Ovary (tissue), 9 donors: ENCODE results near the gene DLK1. TPM values are rescaled to one million over a fixed set of nuclear protein-coding genes. Genes with fewer than 3 reads are reported as not detected.
A peak's percentile ranks its signal among the peaks of the same experiment; 100 is the strongest.

Experiments
- DNase-seq, 5 donors: peaks; one replicate each; pipeline ENCODE4 v3.0.0-alpha.2; 2019 to 2020
- H3K27ac ChIP-seq, 2 donors: fragments of 200-600 bp; one replicate each; pipeline versions ENCODE4 v1.5.1 to v1.8.0; 2019 to 2022
- H3K27me3 ChIP-seq: fragments of 200-600 bp; one replicate; pipeline ENCODE4 v1.8.0; 2022
- H3K36me3 ChIP-seq: fragments of 200-600 bp; sonication (generic); one replicate; pipeline ENCODE4 v1.5.1; 2019
- H3K4me1 ChIP-seq: one replicate; pipeline ENCODE4 v1.8.1; 2013; ENCODE audit warnings: mild to moderate bottlenecking, moderate library complexity; ENCODE audit not compliant: insufficient read depth
- H3K4me3 ChIP-seq: fragments of 200-600 bp; sonication (generic); one replicate; pipeline ENCODE4 v1.5.1; 2017
- H3K9me3 ChIP-seq, 2 donors: fragments of 200-600 bp in 1 of 2; sonication (generic) in 1 of 2; one replicate each; pipeline versions ENCODE4 v1.5.1 to v1.8.1; 2013 to 2019; ENCODE audit warnings: mild to moderate bottlenecking in 1 of 2, moderate library complexity in 1 of 2
- EP300 ChIP-seq: sonication (generic); formaldehyde crosslinking; IDR thresholded peaks from one replicate; pipeline ENCODE4 v1.6.1; 2017; ENCODE audit warnings: antibody characterized with exemption
- POLR2A ChIP-seq: fragments of 450-650 bp; IDR thresholded peaks from one replicate; pipeline ENCODE4 v1.6.1; 2017; ENCODE audit warnings: antibody characterized with exemption, mild to moderate bottlenecking, moderate library complexity
- WGBS, 3 donors: extraction: QIAGEN DNeasy Blood & Tissue Kit in 1 of 3; methylation state at CpG; one replicate each; pipeline versions ENCODE4 v1.1.5 to v1.1.7; 2013 to 2017; 5-methylcytosine and 5-hydroxymethylcytosine counted together
- intact Hi-C, 4 donors: fragments of 100-400 bp; cut with DNase I; formaldehyde crosslinking; loops; one replicate each; pipeline versions ENCODE4 v1.11.0 to v1.15.1; 2022 to 2023
- polyA plus RNA-seq, 2 donors: library from polyadenylated mRNA; stranded (reverse); fragments of 200-250 nt in 1 of 2; fragments of 350-450 nt in 1 of 2; fragmentation: Illumina TruSeq in 1 of 2; extraction: RNeasy Lipid Tissue Mini Kit (QIAGEN cat#74804) in 1 of 2; gene quantifications; one replicate each; pipeline ENCODE4 v1.2.3, GENCODE V29; 2013 to 2014
- total RNA-seq, 7 donors: library from RNA; depleted of rRNA in 2 of 7; stranded (reverse); fragments of >200 nt in 2 of 7; fragmentation: NEBNext Ultra II Directional in 3 of 7; extraction: Animal tissue kit (Norgen Biotek cat#: 25700) in 3 of 7; gene quantifications; one replicate each; pipeline versions ENCODE4 v1.1.0 to v1.2.4, GENCODE V29; 2016 to 2023
- TF ChIP-seq, protein P1 (sequence below), 3 donors: fragments of 450-650 bp in 2 of 3; fragments of 200-600 bp in 1 of 3; IDR thresholded peaks; one replicate each; pipeline versions ENCODE4 v1.5.1 to v1.8.0; 2016 to 2022; ENCODE audit warnings: antibody characterized with exemption in 3 of 3, mild to moderate bottlenecking in 1 of 3
- donor health status: DM: no; HTN: no; CAD: no; lungs with moderate emphysema.
- donor health status: DM: no; HTN: no; CAD: no.
- donor health status: Bipolar disorder and iron deficiency.
- donor health status: DM: yes; HTN: yes; CAD: no.
- donor health status: DM: no; HTN: no; CAD: no.
- donor health status: DM: yes; HTN: yes; CAD: no.

Gene DLK1
- total and polyA plus RNA-seq, 9 donors: 34.2 to 1,875 (median 108) TPM

DNA sequence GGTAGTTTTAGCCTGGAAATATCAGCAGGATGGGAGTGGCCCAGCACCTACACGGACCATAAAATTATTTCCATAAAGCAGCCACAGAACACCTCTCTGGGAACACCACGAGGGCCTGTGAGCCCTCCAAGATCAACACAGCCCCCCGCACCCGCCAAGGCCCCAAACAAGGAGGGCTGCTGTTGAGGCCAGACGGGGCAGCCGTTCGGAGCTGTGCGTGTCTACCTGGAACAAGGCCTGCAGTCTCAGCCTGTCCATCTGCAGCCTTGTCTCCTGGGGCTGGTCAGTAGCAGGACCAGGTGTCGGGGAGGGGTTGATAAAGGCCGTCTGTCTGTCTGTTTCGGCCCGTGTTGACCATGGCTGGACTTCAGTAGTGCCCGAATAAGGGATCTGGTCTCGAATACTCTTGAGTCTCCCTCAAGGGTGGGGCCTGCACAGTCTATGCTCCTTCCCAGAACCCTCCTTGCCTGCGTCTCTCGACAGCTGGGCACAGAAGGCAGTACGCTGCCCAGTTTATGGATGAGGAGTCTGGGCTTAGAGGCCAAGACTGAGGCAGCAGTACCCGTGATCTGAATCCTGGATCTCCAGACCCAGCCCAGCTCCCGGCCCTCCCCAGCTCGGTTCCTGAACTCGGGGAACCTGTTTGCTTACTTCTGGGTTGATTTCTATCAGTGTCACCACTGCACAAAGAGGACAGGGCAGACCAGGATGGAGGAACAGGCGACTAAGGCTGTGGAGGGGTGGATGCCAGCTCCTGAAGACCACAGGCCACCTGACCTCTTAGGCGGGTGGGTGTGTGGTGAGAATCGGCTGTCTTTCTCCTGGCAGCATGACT, 23.1 kb upstream of the DLK1 start:
- intact Hi-C loops: no loop called here
- no peaks in the 10 kb centered on the region for H3K36me3 ChIP-seq
- WGBS, 3 donors: 88 to 93% (median 90%) methylated on average over 24 of the region's 24 CpGs

GRCh38 chr14:100706200-100706599, 20.5 kb upstream of the DLK1 start:
- H3K27ac ChIP-seq: no peak overlapping the region
- H3K36me3 ChIP-seq: no peaks in the 10 kb centered on the region
- no peaks in the 10 kb centered on the region for H3K27me3 ChIP-seq
- no peak for DNase-seq
- TF ChIP-seq EP300: no peak
- TF ChIP-seq POLR2A: no peak
- TF ChIP-seq, protein P1, sequence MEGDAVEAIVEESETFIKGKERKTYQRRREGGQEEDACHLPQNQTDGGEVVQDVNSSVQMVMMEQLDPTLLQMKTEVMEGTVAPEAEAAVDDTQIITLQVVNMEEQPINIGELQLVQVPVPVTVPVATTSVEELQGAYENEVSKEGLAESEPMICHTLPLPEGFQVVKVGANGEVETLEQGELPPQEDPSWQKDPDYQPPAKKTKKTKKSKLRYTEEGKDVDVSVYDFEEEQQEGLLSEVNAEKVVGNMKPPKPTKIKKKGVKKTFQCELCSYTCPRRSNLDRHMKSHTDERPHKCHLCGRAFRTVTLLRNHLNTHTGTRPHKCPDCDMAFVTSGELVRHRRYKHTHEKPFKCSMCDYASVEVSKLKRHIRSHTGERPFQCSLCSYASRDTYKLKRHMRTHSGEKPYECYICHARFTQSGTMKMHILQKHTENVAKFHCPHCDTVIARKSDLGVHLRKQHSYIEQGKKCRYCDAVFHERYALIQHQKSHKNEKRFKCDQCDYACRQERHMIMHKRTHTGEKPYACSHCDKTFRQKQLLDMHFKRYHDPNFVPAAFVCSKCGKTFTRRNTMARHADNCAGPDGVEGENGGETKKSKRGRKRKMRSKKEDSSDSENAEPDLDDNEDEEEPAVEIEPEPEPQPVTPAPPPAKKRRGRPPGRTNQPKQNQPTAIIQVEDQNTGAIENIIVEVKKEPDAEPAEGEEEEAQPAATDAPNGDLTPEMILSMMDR (IDR thresholded peaks at IDR 0.05): no peak
- H3K9me3 ChIP-seq: no peaks in the 10 kb centered on the region
- peaks cover 18% of the 10 kb centered on the region for H3K4me1 ChIP-seq
- WGBS, 3 donors: 68 to 75% (median 74%) methylated on average over 13 of the region's 13 CpGs
- no peak overlapping the region for H3K4me3 ChIP-seq
- intact Hi-C loops: loop anchor here in 2 of 4 donors (5.0 kb wide), 2 partner anchors 39 to 121 kb away; partner anchors contain the start of gene MEG3 (in 1 of the 2)

More for the DNA sequence above, 23.1 kb upstream of the DLK1 start:
- Histone ChIP-seq H3K27ac (no peak overlapping the region), H3K9me3 (no peaks in the 10 kb centered on the region), H3K4me3 (no peak overlapping the region), H3K27me3 (no peaks in the 10 kb centered on the region), H3K4me1 (peaks cover 4% of the 10 kb centered on the region)
- TF ChIP-seq POLR2A: no peak
- no peak for TF ChIP-seq EP300
- TF ChIP-seq, protein P1 (IDR thresholded peaks at IDR 0.05): no peak
- no peak for DNase-seq

DNA sequence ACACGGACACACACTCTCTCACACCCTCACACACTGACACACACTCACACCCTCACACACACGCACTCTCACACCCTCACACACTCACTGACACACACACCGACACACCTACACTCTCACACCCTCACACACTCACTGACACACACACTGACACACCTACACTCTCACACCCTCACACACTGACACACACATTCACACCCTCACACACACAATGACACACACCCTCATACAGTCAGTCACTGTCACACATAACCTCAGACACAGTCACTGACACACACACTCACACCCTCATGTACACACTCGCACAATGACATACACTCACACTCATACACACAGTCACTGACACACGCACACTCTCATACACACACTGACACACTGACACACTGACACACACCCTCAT, 19.8 kb upstream of the DLK1 start:
- no peaks in the 10 kb centered on the region for H3K27me3 ChIP-seq

GRCh38 chr14:100708425-100709288, 18.0 kb upstream of the DLK1 start:
- Histone ChIP-seq H3K36me3 (no peaks in the 10 kb centered on the region), H3K27ac (peak overlapping the region; percentile 91 to 98), H3K4me1 (peaks cover 23% of the 10 kb centered on the region), H3K27me3 (no peaks in the 10 kb centered on the region), H3K9me3 (no peaks in the 10 kb centered on the region), H3K4me3 (no peak overlapping the region)
- intact Hi-C loops: loop anchor here in 2 of 4 donors (2.0 to 5.0 kb wide), 3 partner anchors 28 to 119 kb away; partner anchors contain the start of gene MEG3 (in 1 of the 2)
- TF ChIP-seq POLR2A (peak; percentile 26), EP300 (peak; percentile 95)
- TF ChIP-seq, protein P1 (IDR thresholded peaks at IDR 0.05): peak in 1 of 3 donors; percentile 38
- WGBS, 3 donors: 29 to 40% (median 30%) methylated on average over 37 to 40 of the region's 40 CpGs
- DNase-seq: peak; percentile 93 to 98 (median 95)

More for the DNA sequence above, 19.8 kb upstream of the DLK1 start:
- Histone ChIP-seq H3K27ac (no peak overlapping the region), H3K36me3 (no peaks in the 10 kb centered on the region), H3K4me3 (no peak overlapping the region), H3K9me3 (no peaks in the 10 kb centered on the region), H3K4me1 (peaks cover 23% of the 10 kb centered on the region)
- no peak for TF ChIP-seq POLR2A
- no peak for TF ChIP-seq EP300
- TF ChIP-seq, protein P1 (IDR thresholded peaks at IDR 0.05): no peak
- no peak for DNase-seq
- 76 to 95% (median 90%) methylated on average over 5 of the region's 5 CpGs for WGBS, 3 donors
- intact Hi-C loops: loop anchor here in 2 of 4 donors (5.0 kb wide), 2 partner anchors 40 to 120 kb away; partner anchors contain the start of gene MEG3 (in 1 of the 2)
